ENCODE results near the gene SETD2. TPM values are rescaled to one million over a fixed set of nuclear protein-coding genes. Genes with fewer than 3 reads are reported as not detected.

Gene SETD2
- total and polyA plus RNA-seq, 5 donors from 2014 or later: 10.4 to 93.7 (median 11.7) TPM

- peaks cover 78% of the 10 kb centered on the region for H3K4me1 ChIP-seq (ENCODE audit: control insufficient read depth, insufficient read depth, low read length, poor library complexity, severe bottlenecking)
- no peaks in the 10 kb centered on the region for H3K9me3 Mint-ChIP-seq
Observed at GRCh38 chr3:46976326-46977190, 187.4 kb downstream of the SETD2 start, which contains the start of gene CCDC12. Gene CCDC12 (minus strand): TSS chr3:46976745. CDS start chr3:46976732, 13 bp downstream.

DNA sequence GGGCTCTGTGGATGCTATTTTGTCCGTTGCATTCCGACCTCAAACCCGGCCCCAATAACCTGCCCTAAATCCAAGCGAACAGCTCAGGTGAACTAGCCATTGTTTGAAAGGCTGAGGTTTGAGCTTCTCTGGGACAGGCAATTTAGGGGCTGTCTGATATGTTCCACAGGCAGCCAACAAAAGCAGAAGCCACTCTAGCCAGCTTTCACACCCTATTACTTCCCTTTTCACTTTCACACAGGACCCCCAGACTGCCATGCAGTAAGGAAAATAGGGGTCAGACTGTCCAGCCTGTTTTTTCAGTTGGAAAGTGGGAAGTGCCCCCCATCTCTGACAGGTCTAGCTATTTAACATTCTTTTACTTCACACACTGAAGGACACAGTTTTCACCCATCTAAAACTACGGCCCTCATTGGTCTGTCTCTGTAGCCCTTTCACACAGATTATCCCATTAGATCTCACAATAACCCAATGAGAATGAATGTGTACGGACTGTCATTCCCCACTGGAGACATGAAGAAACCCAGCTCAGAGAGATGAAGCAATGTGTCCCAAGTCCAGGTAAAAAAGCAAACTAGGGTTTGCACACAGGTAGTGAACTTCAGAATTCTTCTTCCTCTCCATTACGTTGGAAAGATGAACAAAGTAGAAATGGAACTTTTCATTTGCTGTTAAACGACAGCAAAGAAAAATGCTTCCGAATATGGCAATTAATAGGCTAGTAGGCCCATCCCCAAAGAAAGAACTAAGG, 189.3 kb downstream of the SETD2 start:
- peaks cover 80% of the 10 kb centered on the region for H3K4me1 ChIP-seq (ENCODE audit: control insufficient read depth, insufficient read depth, low read length, poor library complexity, severe bottlenecking)
- H3K27ac ChIP-seq (ENCODE audit: insufficient read depth, low read length, poor library complexity, severe bottlenecking): no peak overlapping the region
- no peaks in the 10 kb centered on the region for H3K36me3 ChIP-seq (ENCODE audit: control insufficient read depth, insufficient read depth, low read length)
- no peaks in the 10 kb centered on the region for H3K9me3 Mint-ChIP-seq
- no peaks in the 10 kb centered on the region for H3K9me3 ChIP-seq (ENCODE audit: control insufficient read depth in 2 of 2, low read length in 2 of 2)
- ATAC-seq (ENCODE audit: low read depth in 2 of 2) (no peak), DNase-seq (no peak)
- H3K27ac Mint-ChIP-seq: peak overlapping the region; percentile 38 to 78 (median 51)
- peak overlapping the region; percentile 76 to 99 (median 94) for H3K4me3 Mint-ChIP-seq
- H3K36me3 Mint-ChIP-seq: peaks cover 16% of the 10 kb centered on the region
- H3K4me3 ChIP-seq (ENCODE audit: low read depth, low read length): peak overlapping the region; percentile 63
- peaks cover 29 to 82% (median 58%) of the 10 kb centered on the region in 4 donors for H3K4me1 Mint-ChIP-seq
- H3K27me3 Mint-ChIP-seq: peaks cover 5% of the 10 kb centered on the region
- no peaks in the 10 kb centered on the region for H3K27me3 ChIP-seq (ENCODE audit: control insufficient read depth, insufficient read depth, low read length)

More at GRCh38 chr3:46976326-46977190, 187.4 kb downstream of the SETD2 start, which contains the start of gene CCDC12:
- H3K27ac ChIP-seq (ENCODE audit: insufficient read depth, low read length, poor library complexity, severe bottlenecking): peak within 1 kb of the TSS; percentile 83
- no peaks in the 10 kb centered on the region for H3K36me3 ChIP-seq (ENCODE audit: control insufficient read depth, insufficient read depth, low read length)
- no peaks in the 10 kb centered on the region for H3K27me3 ChIP-seq (ENCODE audit: control insufficient read depth, insufficient read depth, low read length)
- ATAC-seq (ENCODE audit: low read depth in 2 of 2) (peak; percentile 80 to 81), DNase-seq (peak; percentile 93 to 99 (median 98))
- H3K9me3 ChIP-seq (ENCODE audit: control insufficient read depth in 2 of 2, low read length in 2 of 2): no peaks in the 10 kb centered on the region
- Mint-ChIP-seq H3K36me3 (peaks cover 5% of the 10 kb centered on the region), H3K27ac (peak within 1 kb of the TSS; percentile 97 to 100 (median 98)), H3K27me3 (peaks cover 5% of the 10 kb centered on the region), H3K4me3 (peak within 1 kb of the TSS; percentile 97 to 99 (median 99)), H3K4me1 (peaks cover 23 to 76% (median 47%) of the 10 kb centered on the region in 4 donors)
- peak within 1 kb of the TSS; percentile 92 for H3K4me3 ChIP-seq (ENCODE audit: low read depth, low read length)

DNA sequence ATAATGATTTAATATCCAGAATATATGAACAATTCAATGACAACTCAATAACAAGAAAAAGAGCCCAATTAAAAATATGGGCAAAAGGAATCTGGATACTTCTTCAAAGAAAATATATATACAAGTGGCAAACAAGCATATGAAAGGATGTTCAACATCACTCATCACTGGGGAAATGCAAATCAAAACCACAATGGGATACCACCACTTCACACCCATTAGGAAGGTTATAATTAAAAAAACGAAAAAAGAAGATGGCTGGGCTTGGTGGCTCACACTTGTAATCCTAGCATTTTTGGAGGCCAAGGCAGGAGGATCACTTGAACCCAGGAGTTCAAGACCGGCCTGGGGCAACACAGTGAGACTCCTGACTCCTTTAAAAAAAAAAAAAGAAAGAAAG, 191.5 kb downstream of the SETD2 start:
- ATAC-seq (ENCODE audit: low read depth in 2 of 2): no peak
- peaks cover 79% of the 10 kb centered on the region for H3K4me1 ChIP-seq (ENCODE audit: control insufficient read depth, insufficient read depth, low read length, poor library complexity, severe bottlenecking)

GRCh38 chr3:46971742-46972141, 192.2 kb downstream of the SETD2 start:
- Mint-ChIP-seq H3K4me1 (peaks cover 30 to 88% (median 67%) of the 10 kb centered on the region in 4 donors), H3K9me3 (no peaks in the 10 kb centered on the region), H3K27me3 (peaks cover 5% of the 10 kb centered on the region), H3K4me3 (peak overlapping the region; percentile 66 to 91 (median 77)), H3K36me3 (peaks cover 28% of the 10 kb centered on the region), H3K27ac (peak overlapping the region; percentile 82 to 91 (median 87))
- H3K36me3 ChIP-seq (ENCODE audit: control insufficient read depth, insufficient read depth, low read length): peaks cover 4% of the 10 kb centered on the region
- H3K4me3 ChIP-seq (ENCODE audit: low read depth, low read length): peak overlapping the region; percentile 49
- no peak for ATAC-seq (ENCODE audit: low read depth in 2 of 2)
- DNase-seq: peak in 1 of 3 donors; percentile 56
- peak overlapping the region; percentile 49 for H3K27ac ChIP-seq (ENCODE audit: insufficient read depth, low read length, poor library complexity, severe bottlenecking)
- H3K27me3 ChIP-seq (ENCODE audit: control insufficient read depth, insufficient read depth, low read length): no peaks in the 10 kb centered on the region
- H3K9me3 ChIP-seq (ENCODE audit: control insufficient read depth in 2 of 2, low read length in 2 of 2): no peaks in the 10 kb centered on the region
- peaks cover 80% of the 10 kb centered on the region for H3K4me1 ChIP-seq (ENCODE audit: control insufficient read depth, insufficient read depth, low read length, poor library complexity, severe bottlenecking)

More for the DNA sequence above, 191.5 kb downstream of the SETD2 start:
- peaks cover 22% of the 10 kb centered on the region for H3K36me3 Mint-ChIP-seq
- H3K27ac ChIP-seq (ENCODE audit: insufficient read depth, low read length, poor library complexity, severe bottlenecking): peak overlapping the region; percentile 49
- H3K4me1 Mint-ChIP-seq: peaks cover 29 to 88% (median 64%) of the 10 kb centered on the region in 4 donors
- H3K9me3 Mint-ChIP-seq: no peaks in the 10 kb centered on the region
- H3K4me3 ChIP-seq (ENCODE audit: low read depth, low read length): peak overlapping the region; percentile 32
- peaks cover 4% of the 10 kb centered on the region for H3K36me3 ChIP-seq (ENCODE audit: control insufficient read depth, insufficient read depth, low read length)
- no peaks in the 10 kb centered on the region for H3K27me3 ChIP-seq (ENCODE audit: control insufficient read depth, insufficient read depth, low read length)
- H3K27ac Mint-ChIP-seq: peak overlapping the region in 1 of 3 donors; percentile 87
- H3K27me3 Mint-ChIP-seq: peaks cover 5% of the 10 kb centered on the region
- peak overlapping the region; percentile 66 to 91 (median 77) for H3K4me3 Mint-ChIP-seq
- DNase-seq: no peak
- no peaks in the 10 kb centered on the region for H3K9me3 ChIP-seq (ENCODE audit: control insufficient read depth in 2 of 2, low read length in 2 of 2)

- H3K27ac Mint-ChIP-seq: peak overlapping the region; percentile 82 to 91 (median 87)
- peaks cover 4% of the 10 kb centered on the region for H3K36me3 ChIP-seq (ENCODE audit: control insufficient read depth, insufficient read depth, low read length)
- no peaks in the 10 kb centered on the region for H3K9me3 Mint-ChIP-seq
- H3K27ac ChIP-seq (ENCODE audit: insufficient read depth, low read length, poor library complexity, severe bottlenecking): no peak overlapping the region
- no peaks in the 10 kb centered on the region for H3K9me3 ChIP-seq (ENCODE audit: control insufficient read depth in 2 of 2, low read length in 2 of 2)
- peak overlapping the region; percentile 49 for H3K4me3 ChIP-seq (ENCODE audit: low read depth, low read length)
- no peaks in the 10 kb centered on the region for H3K27me3 Mint-ChIP-seq
- peaks cover 30% of the 10 kb centered on the region for H3K36me3 Mint-ChIP-seq
- no peaks in the 10 kb centered on the region for H3K27me3 ChIP-seq (ENCODE audit: control insufficient read depth, insufficient read depth, low read length)
- ATAC-seq (ENCODE audit: low read depth in 2 of 2): no peak
- DNase-seq: no peak
- H3K4me1 ChIP-seq (ENCODE audit: control insufficient read depth, insufficient read depth, low read length, poor library complexity, severe bottlenecking): peaks cover 85% of the 10 kb centered on the region
- H3K4me1 Mint-ChIP-seq: peaks cover 28 to 88% (median 68%) of the 10 kb centered on the region in 4 donors
- peak overlapping the region; percentile 4 to 81 (median 70) for H3K4me3 Mint-ChIP-seq
Observed at GRCh38 chr3:46971151-46971550, 192.8 kb downstream of the SETD2 start.

DNA sequence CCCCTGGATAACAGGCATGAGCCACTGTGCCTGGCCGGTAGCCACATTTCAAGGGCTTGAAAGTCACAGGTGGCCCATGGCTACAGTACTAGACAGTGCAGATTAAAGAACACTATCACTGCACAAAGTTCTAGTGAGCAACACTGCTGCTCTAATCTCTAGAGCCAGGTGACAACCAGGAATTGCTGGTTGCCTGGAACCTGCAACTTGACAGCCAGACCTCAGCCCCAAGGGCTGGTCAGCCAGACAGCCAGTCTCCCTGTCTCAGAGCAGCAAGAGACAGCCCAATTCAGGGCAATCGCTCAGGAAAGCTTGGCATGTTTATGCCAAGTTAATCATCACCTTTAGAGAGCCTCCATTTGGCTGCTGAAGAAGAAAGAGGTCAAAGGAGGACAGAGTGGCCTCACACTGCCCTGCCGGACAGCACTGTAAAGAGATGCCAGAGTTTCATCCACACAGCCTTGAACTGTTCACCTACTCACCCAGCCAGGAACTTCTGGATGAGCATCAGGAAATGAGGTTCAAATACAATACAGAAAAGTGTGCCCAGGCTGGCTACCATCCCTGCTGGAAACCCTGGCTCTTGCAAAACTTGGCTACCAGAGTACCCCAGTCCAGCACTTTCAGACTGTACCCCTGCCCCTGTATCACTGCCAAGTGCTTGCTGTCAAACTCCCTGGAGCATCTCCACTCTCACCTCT, 193.4 kb downstream of the SETD2 start:
- peaks cover 86% of the 10 kb centered on the region for H3K4me1 ChIP-seq (ENCODE audit: control insufficient read depth, insufficient read depth, low read length, poor library complexity, severe bottlenecking)
- H3K27me3 ChIP-seq (ENCODE audit: control insufficient read depth, insufficient read depth, low read length): no peaks in the 10 kb centered on the region
- ATAC-seq (ENCODE audit: low read depth in 2 of 2) (no peak), DNase-seq (no peak)
- Mint-ChIP-seq H3K27ac (peak overlapping the region in 2 of 3 donors; percentile 42 to 87), H3K4me3 (peak overlapping the region; percentile 4 to 81 (median 58)), H3K4me1 (peaks cover 28 to 92% (median 73%) of the 10 kb centered on the region in 4 donors), H3K36me3 (peaks cover 35% of the 10 kb centered on the region), H3K9me3 (no peaks in the 10 kb centered on the region), H3K27me3 (no peaks in the 10 kb centered on the region)
- no peaks in the 10 kb centered on the region for H3K9me3 ChIP-seq (ENCODE audit: control insufficient read depth in 2 of 2, low read length in 2 of 2)
- peak overlapping the region; percentile 49 for H3K4me3 ChIP-seq (ENCODE audit: low read depth, low read length)
- peaks cover 4% of the 10 kb centered on the region for H3K36me3 ChIP-seq (ENCODE audit: control insufficient read depth, insufficient read depth, low read length)
- no peak overlapping the region for H3K27ac ChIP-seq (ENCODE audit: insufficient read depth, low read length, poor library complexity, severe bottlenecking)
